OCI-LY3 (cell line): ENCODE measurements around the gene ATF3.
"Not testable (repeated sequence)": the region's sequence is repeated elsewhere in the genome, so short reads cannot be mapped to it uniquely, and the experiment has no call there.

Experiments
- H2AFZ ChIP-seq: fragments of 200-600, 300-600 bp; shearing (Covaris generic); 2 replicates; pipeline ENCODE4 v1.6.0; 2014; ENCODE audit warnings: antibody characterized with exemption, low read depth, low read length
- H3K27ac ChIP-seq: fragments of 200-600, 300-600 bp; sonication (generic); 2 replicates; pipeline ENCODE4 v1.5.1; 2014; ENCODE audit warnings: mild to moderate bottlenecking, low read length, moderate library complexity, mixed read lengths
- H3K27me3 ChIP-seq: fragments of 200-600, 300-600 bp; sonication (generic); 2 replicates; pipeline ENCODE4 v1.6.1; 2014; ENCODE audit warnings: low read depth, low read length, mixed read lengths
- H3K36me3 ChIP-seq: fragments of 200-600, 300-600 bp; sonication (generic); replicated peaks from 2 replicates; pipeline ENCODE3; 2014; ENCODE audit warnings: low read depth, low read length, mixed read lengths
- H3K4me1 ChIP-seq: fragments of 300-600, 200-600 bp; sonication (generic); 2 replicates; pipeline ENCODE4 v1.6.1; 2014; ENCODE audit warnings: low read length, mixed read lengths
- H3K4me2 ChIP-seq: fragments of 200-600, 300-600 bp; sonication (generic); 2 replicates; pipeline ENCODE4 v1.6.1; 2014; ENCODE audit warnings: low read length, mixed read lengths
- H3K4me3 ChIP-seq: fragments of 300-600, 200-600 bp; sonication (generic); 2 replicates; pipeline ENCODE4 v1.5.1; 2014; ENCODE audit warnings: antibody characterized with exemption, mild to moderate bottlenecking, low read length, moderate library complexity
- H3K79me2 ChIP-seq: fragments of 300-600, 200-600 bp; shearing (Covaris generic); 2 replicates; pipeline ENCODE4 v1.6.1; 2014; ENCODE audit warnings: mild to moderate bottlenecking, low read length, mixed read lengths
- H3K9ac ChIP-seq: fragments of 300-600, 200-600 bp; shearing (Covaris generic); 2 replicates; pipeline ENCODE4 v1.6.0; 2014; ENCODE audit warnings: mild to moderate bottlenecking, low read length, moderate library complexity
- H3K9me3 ChIP-seq: fragments of 200-600, 300-600 bp; shearing (Covaris generic); 2 replicates; pipeline ENCODE4 v1.6.1; 2014; ENCODE audit warnings: low read length, mixed read lengths; ENCODE audit not compliant: insufficient read depth
- H4K20me1 ChIP-seq: fragments of 200-600, 300-600 bp; sonication (generic); 2 replicates; pipeline ENCODE4 v1.6.1; 2016; ENCODE audit warnings: low read length, mixed read lengths; ENCODE audit not compliant: insufficient read depth
- CTCF ChIP-seq: fragments of 200-600, 300-600 bp; sonication (generic); IDR thresholded peaks from 2 replicates; pipeline ENCODE4 v1.5.1; 2014; ENCODE audit warnings: antibody characterized with exemption, low read length, low read depth
- EZH2phosphoT487 ChIP-seq: fragments of 200-600 bp; shearing (Covaris generic); IDR thresholded peaks from 2 replicates; pipeline ENCODE4 v1.6.1; 2018; ENCODE audit warnings: antibody characterized with exemption, mixed run types, low read depth

Gene ATF3

DNA sequence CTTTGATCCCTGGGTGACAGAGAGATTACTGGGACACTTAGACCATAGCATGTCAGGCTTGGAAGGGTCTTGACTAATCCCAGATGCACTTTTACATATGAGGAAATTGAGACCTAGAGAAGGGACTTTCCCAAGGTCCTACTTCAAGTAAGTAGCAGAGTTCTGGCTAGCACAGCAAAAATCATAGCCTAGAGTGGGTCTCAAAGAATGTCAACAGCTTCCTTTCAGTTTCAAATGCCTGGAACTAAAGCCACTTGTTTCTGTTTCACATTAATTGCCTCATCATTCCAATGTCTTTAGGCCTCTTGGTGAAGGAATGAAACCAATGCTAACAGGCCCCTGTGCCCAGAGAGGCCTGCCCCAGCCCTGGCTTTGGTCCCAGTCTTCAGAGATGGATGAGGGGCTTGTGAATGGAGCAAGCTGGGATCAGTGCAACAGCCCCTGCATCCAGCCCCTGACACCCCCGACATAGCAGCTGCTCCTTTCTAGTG, 26.6 kb downstream of the ATF3 start:
- H2AFZ ChIP-seq = no peak overlapping the region
- peak overlapping the region; percentile 62 for H3K9ac ChIP-seq
- no peaks in the 10 kb centered on the region for H3K79me2 ChIP-seq
- no peak for TF ChIP-seq EZH2phosphoT487
- no peak for TF ChIP-seq CTCF
- H3K4me3 ChIP-seq = peak overlapping the region; percentile 42
- peaks cover 15% of the 10 kb centered on the region for H3K36me3 ChIP-seq
- H4K20me1 ChIP-seq = no peaks in the 10 kb centered on the region
- peak overlapping the region; percentile 90 for H3K27ac ChIP-seq
- H3K27me3 ChIP-seq = no peaks in the 10 kb centered on the region
- peak overlapping the region; percentile 67 for H3K4me2 ChIP-seq
- H3K9me3 ChIP-seq = peaks cover 15% of the 10 kb centered on the region
- H3K4me1 ChIP-seq = peaks cover 89% of the 10 kb centered on the region

DNA sequence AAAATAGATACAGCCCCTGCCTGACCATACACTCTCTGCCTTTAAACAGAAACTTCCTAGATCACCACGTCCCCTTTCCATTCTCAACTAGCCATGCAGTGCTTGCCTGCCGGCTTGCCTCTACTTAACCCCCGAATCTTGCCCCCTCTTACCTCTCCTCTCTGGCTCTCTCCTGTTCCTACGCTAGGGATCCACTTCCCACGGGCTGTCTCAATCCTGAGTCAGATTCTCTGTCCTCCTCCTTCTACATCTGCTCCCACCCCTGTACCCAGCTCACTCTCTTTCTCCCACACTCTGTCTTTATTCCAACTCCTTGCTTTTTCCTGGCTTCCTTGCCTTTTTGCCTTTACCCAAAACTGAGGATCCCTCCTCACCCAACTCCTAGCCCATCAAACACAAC, 29.3 kb downstream of the ATF3 start:
- Histone ChIP-seq H3K9me3 (peaks cover 27% of the 10 kb centered on the region), H3K4me1 (peaks cover 68% of the 10 kb centered on the region), H3K4me2 (peak overlapping the region; percentile 67), H3K9ac (peak overlapping the region; percentile 62; the same call in 1 of the 2 replicates), H2AFZ (no peak overlapping the region), H3K4me3 (no peak overlapping the region), H4K20me1 (no peaks in the 10 kb centered on the region), H3K79me2 (no peaks in the 10 kb centered on the region), H3K36me3 (peaks cover 23% of the 10 kb centered on the region), H3K27ac (peak overlapping the region; percentile 90), H3K27me3 (no peaks in the 10 kb centered on the region)
- TF ChIP-seq EZH2phosphoT487 (no peak), CTCF (no peak)

GRCh38 chr1:212638492-212639151, 30.1 kb downstream of the ATF3 start:
- TF ChIP-seq EZH2phosphoT487 (no peak), CTCF (no peak)
- H3K9ac ChIP-seq = no peak overlapping the region
- no peak overlapping the region for H3K27ac ChIP-seq
- no peak overlapping the region for H3K4me3 ChIP-seq
- peaks cover 65% of the 10 kb centered on the region for H3K4me1 ChIP-seq
- no peaks in the 10 kb centered on the region for H3K27me3 ChIP-seq
- peaks cover 27% of the 10 kb centered on the region for H3K9me3 ChIP-seq
- no peak overlapping the region for H2AFZ ChIP-seq
- no peaks in the 10 kb centered on the region for H3K79me2 ChIP-seq
- H3K4me2 ChIP-seq = peak overlapping the region; percentile 67
- no peaks in the 10 kb centered on the region for H4K20me1 ChIP-seq
- H3K36me3 ChIP-seq = peaks cover 23% of the 10 kb centered on the region

DNA sequence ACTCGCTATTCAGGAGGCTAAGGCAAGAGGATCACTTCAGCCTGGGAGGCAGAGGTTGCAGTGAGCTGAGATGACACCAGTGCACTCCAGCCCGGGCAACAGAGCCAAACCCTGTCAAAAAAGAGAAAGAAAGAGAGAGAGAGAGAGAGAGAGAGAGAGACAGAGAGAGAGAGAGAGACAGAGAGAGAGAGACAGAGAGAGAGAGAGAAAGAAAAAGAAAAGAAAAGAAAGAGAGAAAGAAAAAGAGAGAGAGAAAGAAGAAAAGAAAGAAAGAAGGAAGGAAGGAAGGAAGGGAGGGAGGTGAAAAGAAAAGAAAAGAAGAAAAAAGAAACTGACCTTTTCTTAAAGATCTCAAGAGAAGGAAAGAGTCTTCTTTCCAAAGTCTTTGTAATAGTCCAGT, 31.0 kb downstream of the ATF3 start:
- not testable (repeated sequence) for H3K27ac ChIP-seq, H4K20me1 ChIP-seq, H3K4me2 ChIP-seq, H3K27me3 ChIP-seq, H3K79me2 ChIP-seq, H3K9ac ChIP-seq, H3K4me3 ChIP-seq, H2AFZ ChIP-seq
- H3K9me3 ChIP-seq = peaks cover 22% of the 10 kb centered on the region
- peaks cover 61% of the 10 kb centered on the region for H3K4me1 ChIP-seq
- H3K36me3 ChIP-seq = peaks cover 18% of the 10 kb centered on the region
